NCI-H1417 (cell line): ENCODE results near the gene KANK3.
A peak's percentile ranks its signal among the peaks of the same experiment; 100 is the strongest.
"Not testable (repeated sequence)": the region's sequence is repeated elsewhere in the genome, so short reads cannot be mapped to it uniquely, and the experiment has no call there.

Experiments
- DNase-seq, 3 experiments: peaks; one replicate each; lab custom pipeline; 2025; lab: John Stamatoyannopoulos, UW

Gene KANK3

GRCh38 chr19:8318835-8319234, 24.2 kb downstream of the KANK3 start:
- DNase-seq = not testable (repeated sequence)

- no peak for DNase-seq
These were observed 26.5 kb downstream of the KANK3 start for GRCh38 chr19:8316351-8317125.

GRCh38 chr19:8314981-8315640, 28.0 kb downstream of the KANK3 start:
- DNase-seq = not testable (repeated sequence)

GRCh38 chr19:8311461-8312260, 31.4 kb downstream of the KANK3 start:
- DNase-seq = no peak

- no peak for DNase-seq
These were observed 32.6 kb downstream of the KANK3 start for GRCh38 chr19:8310342-8311055.

- DNase-seq = no peak
These were observed 34.2 kb downstream of the KANK3 start for GRCh38 chr19:8308891-8309291.

- DNase-seq = peak; percentile 80 to 99 (median 98)
These were observed 34.8 kb downstream of the KANK3 start, which contains the start of gene CD320 for GRCh38 chr19:8307965-8308866. Gene CD320 (minus strand): TSS chr19:8308358. CDS start chr19:8308290, 68 bp downstream.

GRCh38 chr19:8307400-8307964, 35.6 kb downstream of the KANK3 start:
- DNase-seq = no peak

GRCh38 chr19:8306235-8307054, 36.6 kb downstream of the KANK3 start:
- DNase-seq = no peak

- no peak for DNase-seq
These were observed 37.3 kb downstream of the KANK3 start for GRCh38 chr19:8305798-8306197.

GRCh38 chr19:8304841-8305621, 38.0 kb downstream of the KANK3 start:
- DNase-seq = no peak

GRCh38 chr19:8302734-8303133, 40.3 kb downstream of the KANK3 start:
- no peak for DNase-seq

GRCh38 chr19:8302357-8302691, 40.7 kb downstream of the KANK3 start:
- DNase-seq = no peak

- not testable (repeated sequence) for DNase-seq
These were observed 51.7 kb downstream of the KANK3 start for GRCh38 chr19:8291337-8291736.

- DNase-seq = not testable (repeated sequence)
These were observed 66.6 kb downstream of the KANK3 start for GRCh38 chr19:8276508-8276907.
